Kidney (tissue), 22 donors: ENCODE measurements around the gene STMP1. TPM values are rescaled to one million over a fixed set of nuclear protein-coding genes. Genes with fewer than 3 reads are reported as not detected.

ENCODE experiments used
- DNase-seq, 5 donors: peaks; one replicate each; pipeline ENCODE4 v3.0.0-alpha.2; 2013 to 2020
- FAIRE-seq: peaks from 2 replicates; lab custom pipeline; 2012; peaks lifted over from hg19 to GRCh38; lab: Jason Lieb, UNC
- H3K27ac ChIP-seq, 2 donors: one replicate each; pipeline ENCODE4 v1.7.0; 2013; ENCODE audit warnings: low read depth in 2 of 2, low read length in 2 of 2, inconsistent platforms in 1 of 2
- H3K27me3 ChIP-seq: one replicate; pipeline ENCODE4 v1.7.1; 2013; ENCODE audit warnings: low read length, inconsistent platforms; ENCODE audit not compliant: control insufficient read depth, insufficient read depth
- H3K36me3 ChIP-seq, 3 donors: one replicate each; pipeline versions ENCODE4 v1.7.0 to v1.7.1; 2013; ENCODE audit warnings: low read length in 3 of 3, control low read depth in 1 of 3, inconsistent platforms in 1 of 3; ENCODE audit not compliant: insufficient read depth in 3 of 3, control insufficient read depth in 2 of 3
- H3K4me1 ChIP-seq, 3 donors: one replicate each; pipeline versions ENCODE4 v1.7.0 to v1.7.1; 2013; ENCODE audit warnings: low read length in 3 of 3, inconsistent platforms in 1 of 3, low read depth in 1 of 3; ENCODE audit not compliant: control insufficient read depth in 2 of 3, insufficient read depth in 2 of 3
- H3K4me3 ChIP-seq, 3 donors: one replicate each; pipeline versions ENCODE4 v1.7.0 to v1.8.1; 2013; ENCODE audit warnings: low read length in 3 of 3, control low read depth in 1 of 3, inconsistent platforms in 1 of 3
- H3K9ac ChIP-seq, 3 donors: one replicate each; pipeline versions ENCODE4 v1.7.0 to v1.7.1; 2013; ENCODE audit warnings: low read length in 3 of 3, control low read depth in 1 of 3, inconsistent platforms in 1 of 3
- H3K9me3 ChIP-seq, 3 donors: one replicate each; pipeline versions ENCODE4 v1.7.0 to v1.7.1; 2013; ENCODE audit warnings: low read length in 3 of 3, control low read depth in 1 of 3, inconsistent platforms in 1 of 3; ENCODE audit not compliant: control insufficient read depth in 2 of 3, insufficient read depth in 1 of 3
- intact Hi-C: fragments of 100-400 bp; cut with DNase I; formaldehyde crosslinking; loops from one replicate; pipeline ENCODE4 v1.11.1; 2022
- long read RNA-seq, 10 donors: library from polyadenylated mRNA in 1 of 10; unstranded in 1 of 10; transcript quantifications; one replicate each; pipeline ENCODE4 v2.0.0 and lab custom pipeline, GENCODE V29; 2021 to 2026
- polyA plus RNA-seq: library from polyadenylated mRNA; stranded (reverse); fragments of 350-450 nt; fragmentation: Illumina TruSeq; extraction: RNeasy Lipid Tissue Mini Kit (QIAGEN cat#74804); gene quantifications from one replicate; pipeline ENCODE4 v1.2.3, GENCODE V29; 2014; ENCODE audit warnings: low read depth, low replicate concordance; ENCODE audit not compliant: insufficient read depth
- total RNA-seq: library from RNA; stranded (reverse); fragmentation: NEBNext Ultra II Directional; extraction: Animal tissue kit (Norgen Biotek cat#: 25700); gene quantifications from one replicate; pipeline ENCODE4 v1.2.1, GENCODE V29; 2021
- TF ChIP-seq, protein P1 (sequence below): IDR thresholded peaks from 3 replicates; pipeline ENCODE4 v1.5.1; 2012; ENCODE audit warnings: mild to moderate bottlenecking, moderate library complexity, borderline replicate concordance; ENCODE audit not compliant: insufficient read depth; ENCODE audit errors: extremely low read depth
- donor health status: control.
- donor health status: control.
- donor health status: control.
- donor health status: control.
- donor health status: control.
- donor health status: DM: yes; HTN: yes; CAD: no.
- donor health status: Normal renal cell carcinoma (clear cell type).

STMP1 gene
- total RNA-seq (40.8 TPM), polyA plus RNA-seq (35.8 TPM)
- long read RNA-seq, donor 1, transcript STMP1-202 (3 exons, 2,450 nt): major isoform, 68 of 69 reads
- long read RNA-seq, donor 1, partial matches to known transcripts: 0 of 69 reads
- long read RNA-seq, donor 1, other reads (novel, unspliced or antisense): 0 of 69 reads
- long read RNA-seq, donor 2, transcript STMP1-202 (3 exons, 2,450 nt): major isoform, 108 of 117 reads
- long read RNA-seq, donor 2, partial matches to known transcripts: 6 of 117 reads
- long read RNA-seq, donor 2, other reads (novel, unspliced or antisense): 0 of 117 reads
- long read RNA-seq, donor 3, transcript STMP1-202 (3 exons, 2,450 nt): major isoform, 73 of 74 reads
- long read RNA-seq, donor 3, partial matches to known transcripts: 0 of 74 reads
- long read RNA-seq, donor 3, other reads (novel, unspliced or antisense): 0 of 74 reads
- long read RNA-seq, donor 4, transcript STMP1-202 (3 exons, 2,450 nt): major isoform, 48 of 48 reads
- long read RNA-seq, donor 4, partial matches to known transcripts: 0 of 48 reads
- long read RNA-seq, donor 4, other reads (novel, unspliced or antisense): 0 of 48 reads
- long read RNA-seq, donor 5, transcript STMP1-202 (3 exons, 2,450 nt): major isoform, 8 of 8 reads
- long read RNA-seq, donor 5, partial matches to known transcripts: 0 of 8 reads
- long read RNA-seq, donor 5, other reads (novel, unspliced or antisense): 0 of 8 reads
- long read RNA-seq, donor 6, transcript STMP1-202 (3 exons, 2,450 nt): major isoform, 171 of 185 reads
- long read RNA-seq, donor 6, partial matches to known transcripts: 13 of 185 reads
- long read RNA-seq, donor 6, other reads (novel, unspliced or antisense): 0 of 185 reads
- long read RNA-seq, donor 7, transcript STMP1-202 (3 exons, 2,450 nt): major isoform, 46 of 49 reads
- long read RNA-seq, donor 7, partial matches to known transcripts: 0 of 49 reads
- long read RNA-seq, donor 7, other reads (novel, unspliced or antisense): 3 of 49 reads
- long read RNA-seq, donor 8, transcript STMP1-202 (3 exons, 2,450 nt): major isoform, 98 of 98 reads
- long read RNA-seq, donor 8, partial matches to known transcripts: 0 of 98 reads
- long read RNA-seq, donor 8, other reads (novel, unspliced or antisense): 0 of 98 reads
- long read RNA-seq, donor 9, transcript STMP1-202 (3 exons, 2,450 nt): major isoform, 52 of 54 reads
- long read RNA-seq, donor 9, partial matches to known transcripts: 0 of 54 reads
- long read RNA-seq, donor 9, other reads (novel, unspliced or antisense): 0 of 54 reads
- long read RNA-seq, donor 10, transcript STMP1-202 (3 exons, 2,450 nt): major isoform, 81 of 89 reads
- long read RNA-seq, donor 10, partial matches to known transcripts: 6 of 89 reads
- long read RNA-seq, donor 10, other reads (novel, unspliced or antisense): 0 of 89 reads

DNA sequence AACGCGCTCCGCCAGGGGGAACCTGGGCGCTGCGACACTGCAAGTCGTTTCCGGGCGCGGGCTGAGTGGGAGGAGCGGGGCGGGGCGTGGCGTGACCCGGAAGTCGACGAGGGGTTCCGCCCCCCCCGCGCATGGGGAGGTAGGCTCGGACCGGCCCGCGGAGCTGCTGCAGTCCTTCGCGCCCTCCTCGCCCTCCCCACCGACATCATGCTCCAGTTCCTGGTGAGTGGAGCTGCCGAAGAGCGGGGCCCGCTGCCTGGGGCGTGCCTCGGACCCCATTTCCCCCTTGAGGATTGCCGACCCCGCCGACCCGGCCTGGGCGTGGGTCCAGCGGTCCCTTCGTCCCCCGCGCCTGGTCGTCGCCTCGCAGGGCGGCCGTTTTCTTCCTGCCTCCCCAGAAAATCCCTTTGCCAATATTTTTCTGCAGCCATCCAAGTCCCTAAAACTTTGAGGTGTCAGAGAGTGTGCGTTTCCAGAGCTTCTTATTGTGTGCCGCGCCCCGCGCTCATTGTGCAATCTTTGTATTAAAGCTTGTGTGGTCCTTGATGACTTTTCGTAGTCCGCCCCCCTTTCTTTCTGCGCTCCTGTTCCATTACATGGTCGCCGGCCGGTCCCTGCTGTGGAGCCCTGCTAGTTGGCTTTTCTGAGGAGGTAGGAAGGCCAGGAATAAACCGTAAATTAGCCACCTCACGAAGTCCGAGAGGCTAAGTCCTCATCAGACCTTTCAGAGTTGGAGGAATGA, at the start of gene STMP1:
TSS of gene STMP1 (plus strand) at position 142 of the 742 bp plus-strand sequence.
- FAIRE-seq (no peak), DNase-seq (peak; percentile 96 to 99 (median 97))
- H3K9ac ChIP-seq: peak within 1 kb of the TSS; percentile 56 to 85 (median 80)
- peaks cover 0 to 10% (median 7%) of the 10 kb centered on the region in 3 donors for H3K4me1 ChIP-seq
- TF ChIP-seq, protein P1, sequence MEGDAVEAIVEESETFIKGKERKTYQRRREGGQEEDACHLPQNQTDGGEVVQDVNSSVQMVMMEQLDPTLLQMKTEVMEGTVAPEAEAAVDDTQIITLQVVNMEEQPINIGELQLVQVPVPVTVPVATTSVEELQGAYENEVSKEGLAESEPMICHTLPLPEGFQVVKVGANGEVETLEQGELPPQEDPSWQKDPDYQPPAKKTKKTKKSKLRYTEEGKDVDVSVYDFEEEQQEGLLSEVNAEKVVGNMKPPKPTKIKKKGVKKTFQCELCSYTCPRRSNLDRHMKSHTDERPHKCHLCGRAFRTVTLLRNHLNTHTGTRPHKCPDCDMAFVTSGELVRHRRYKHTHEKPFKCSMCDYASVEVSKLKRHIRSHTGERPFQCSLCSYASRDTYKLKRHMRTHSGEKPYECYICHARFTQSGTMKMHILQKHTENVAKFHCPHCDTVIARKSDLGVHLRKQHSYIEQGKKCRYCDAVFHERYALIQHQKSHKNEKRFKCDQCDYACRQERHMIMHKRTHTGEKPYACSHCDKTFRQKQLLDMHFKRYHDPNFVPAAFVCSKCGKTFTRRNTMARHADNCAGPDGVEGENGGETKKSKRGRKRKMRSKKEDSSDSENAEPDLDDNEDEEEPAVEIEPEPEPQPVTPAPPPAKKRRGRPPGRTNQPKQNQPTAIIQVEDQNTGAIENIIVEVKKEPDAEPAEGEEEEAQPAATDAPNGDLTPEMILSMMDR: peak; percentile 82
- H3K27ac ChIP-seq: peak within 1 kb of the TSS; percentile 86 to 91
- no peaks in the 10 kb centered on the region for H3K36me3 ChIP-seq
- no peaks in the 10 kb centered on the region for H3K27me3 ChIP-seq
- H3K4me3 ChIP-seq: peak within 1 kb of the TSS; percentile 69 to 90 (median 82)
- no peaks in the 10 kb centered on the region for H3K9me3 ChIP-seq
- intact Hi-C loops: no loop called here

GRCh38 chr7:135616136-135616535, 46.2 kb upstream of the STMP1 start:
- FAIRE-seq: no peak
- peaks cover 9 to 26% (median 9%) of the 10 kb centered on the region in 3 donors for H3K36me3 ChIP-seq
- no peak overlapping the region for H3K27ac ChIP-seq

More at GRCh38 chr7:135616136-135616535, 46.2 kb upstream of the STMP1 start:
- no peaks in the 10 kb centered on the region for H3K4me1 ChIP-seq
- H3K9me3 ChIP-seq: no peaks in the 10 kb centered on the region
- TF ChIP-seq, protein P1: no peak
- no peak overlapping the region for H3K4me3 ChIP-seq
- intact Hi-C loops: no loop called here
- no peak overlapping the region for H3K9ac ChIP-seq
- no peaks in the 10 kb centered on the region for H3K27me3 ChIP-seq
- DNase-seq: no peak
